CD4-positive, alpha-beta T cell treated with Interleukin-21 for 1 hour (primary cell): ENCODE data around the gene TMUB2.
"Not testable (repeated sequence)": the region's sequence is repeated elsewhere in the genome, so short reads cannot be mapped to it uniquely, and the experiment has no call there.

Experiments used
- DNase-seq: peaks from one replicate; pipeline ENCODE4 v3.0.0-alpha.2; 2020

The TMUB2 gene

DNA sequence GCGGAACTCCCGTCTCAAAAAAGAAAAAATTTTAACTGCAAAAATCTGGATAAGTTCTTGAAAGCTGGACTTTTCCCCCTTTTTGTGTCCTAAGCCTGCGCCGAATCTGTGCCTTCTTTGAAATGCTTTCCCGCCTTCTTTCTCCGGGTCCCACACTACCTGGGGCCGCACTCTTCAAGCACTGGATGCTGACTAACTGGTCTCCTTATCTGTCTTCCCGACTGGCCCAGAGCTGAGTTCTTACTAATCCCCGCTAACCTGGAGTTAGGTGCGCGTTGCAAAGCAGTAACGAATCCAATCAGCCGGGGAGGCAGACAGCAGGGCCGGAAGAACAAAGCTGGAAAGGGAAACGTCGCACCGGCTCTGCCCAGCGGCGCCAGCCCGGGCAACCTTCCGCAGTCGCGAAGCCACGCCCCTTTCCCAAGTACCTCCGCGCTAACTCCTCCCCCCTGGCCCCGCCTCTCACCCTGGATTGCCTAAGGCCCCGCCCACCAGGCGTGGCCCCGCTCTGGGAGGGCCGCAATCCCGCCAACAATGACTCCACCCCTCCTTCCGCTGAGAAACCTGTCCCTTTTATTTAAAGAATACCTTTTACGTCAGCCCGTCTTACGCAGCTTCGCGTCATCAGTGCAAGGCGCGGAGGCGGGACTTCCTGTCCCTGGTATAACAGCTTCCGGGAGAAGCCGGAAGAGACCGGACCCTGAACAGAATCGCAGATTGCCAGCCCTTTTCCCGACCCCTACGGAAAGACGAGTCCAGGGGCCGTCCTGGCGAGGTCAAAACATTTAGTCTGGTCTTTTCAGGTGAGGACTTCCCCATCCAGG, at the start of gene TMUB2:
TMUB2 (plus strand) TSS at position 666 of the 824 bp plus-strand sequence. CDS start 737 bp downstream, outside the sequence.
- DNase-seq: peak; percentile 99

DNA sequence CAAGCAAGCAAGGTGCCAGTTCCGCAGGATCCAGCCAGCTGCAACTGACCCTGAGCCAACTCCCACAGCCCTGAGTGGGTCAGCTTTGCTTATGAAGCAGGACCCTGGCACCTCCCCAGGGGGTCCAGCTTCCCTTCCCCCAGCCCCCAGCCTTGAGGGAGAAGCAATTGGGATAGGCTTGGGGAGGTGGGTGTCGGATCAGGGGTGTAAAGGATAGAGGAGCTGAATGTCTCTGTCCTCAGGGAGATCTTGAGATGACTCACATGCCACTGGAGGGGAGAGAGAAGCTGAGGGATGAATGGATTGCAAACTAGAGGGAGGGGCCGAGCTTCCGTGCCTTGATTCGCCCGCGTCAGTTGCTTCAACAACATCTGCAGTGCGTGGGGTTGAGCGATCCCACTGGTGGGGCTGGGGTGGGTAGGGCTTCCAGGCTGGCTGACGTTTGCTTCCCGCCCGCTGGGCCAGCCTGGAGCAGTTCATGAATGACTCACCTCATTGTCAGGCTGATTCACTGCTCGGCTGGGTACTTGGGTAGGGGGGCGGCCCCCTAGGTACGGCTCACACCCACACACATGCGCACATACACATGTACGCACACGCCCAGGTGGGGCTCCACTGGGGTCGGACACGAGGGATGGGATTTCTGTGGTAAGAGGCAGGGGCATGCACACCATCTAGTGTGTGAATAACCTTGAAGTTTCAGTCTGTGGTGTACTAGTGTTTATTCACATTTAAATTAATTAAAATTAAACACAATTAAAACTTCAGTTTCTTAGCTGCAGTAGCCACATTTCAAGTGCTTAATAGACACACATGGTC, 48.7 kb upstream of the TMUB2 start:
- no peak for DNase-seq

DNA sequence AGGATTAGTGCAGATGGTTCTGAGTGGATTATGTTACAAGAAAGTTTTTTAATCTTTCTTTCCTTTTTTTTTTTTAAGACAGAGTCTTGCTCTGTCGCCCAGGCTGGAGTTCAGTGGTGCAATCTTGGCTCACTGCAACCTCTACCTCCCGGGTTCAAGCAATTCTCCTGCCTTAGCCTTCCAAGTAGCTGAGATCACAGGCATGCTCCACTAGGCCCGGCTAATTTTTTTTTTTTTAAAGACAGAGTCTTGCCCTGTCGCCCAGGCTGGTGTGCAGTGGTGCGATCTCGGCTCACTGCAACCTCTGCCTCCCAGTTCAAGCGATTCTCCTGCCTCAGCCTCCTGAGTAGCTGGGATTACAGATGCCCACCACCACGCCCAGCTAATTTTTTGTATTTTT, 42.9 kb upstream of the TMUB2 start:
- not testable (repeated sequence) for DNase-seq

DNA sequence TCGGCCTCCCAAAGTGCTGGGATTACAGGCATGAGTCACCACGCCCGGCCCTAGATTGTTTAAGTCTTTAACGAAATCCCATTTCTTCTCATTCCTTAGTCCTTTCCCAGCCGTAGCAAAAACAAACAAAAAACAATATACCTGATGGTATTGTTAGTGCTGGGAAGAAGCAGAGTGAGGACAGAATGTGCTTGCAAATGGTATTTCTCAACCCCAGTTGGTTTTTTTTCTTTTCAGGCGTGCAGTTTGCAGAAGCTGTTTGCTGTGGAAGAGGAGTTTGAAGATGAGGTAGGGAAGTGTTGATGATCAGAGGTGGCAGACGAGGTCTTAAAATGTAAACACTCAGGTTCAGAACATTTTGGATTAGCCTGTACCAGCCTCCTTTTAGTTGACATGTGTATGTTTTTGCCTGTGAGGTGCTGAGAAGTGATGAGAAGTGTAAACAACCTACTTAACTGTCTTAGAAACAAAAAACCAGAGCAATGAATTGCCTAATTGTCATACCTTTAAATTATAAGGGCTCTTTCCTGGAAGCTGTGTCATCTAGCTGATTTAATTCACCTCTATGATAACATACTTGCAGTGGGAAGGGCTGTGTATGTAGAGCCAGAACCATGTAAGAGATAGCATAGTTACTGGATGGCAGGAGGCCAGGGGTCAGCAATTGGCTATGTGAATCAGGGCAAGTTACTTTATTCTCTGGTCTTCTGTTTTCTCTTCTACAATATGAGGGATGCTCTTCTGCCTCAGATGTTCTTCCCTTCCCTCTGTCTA, 41.6 kb upstream of the TMUB2 start:
- DNase-seq: no peak

- no peak for DNase-seq
Measured at GRCh38 chr17:44146375-44147346, 40.1 kb upstream of the TMUB2 start.

- no peak for DNase-seq
Measured at GRCh38 chr17:44147812-44148211, 39.0 kb upstream of the TMUB2 start.

DNA sequence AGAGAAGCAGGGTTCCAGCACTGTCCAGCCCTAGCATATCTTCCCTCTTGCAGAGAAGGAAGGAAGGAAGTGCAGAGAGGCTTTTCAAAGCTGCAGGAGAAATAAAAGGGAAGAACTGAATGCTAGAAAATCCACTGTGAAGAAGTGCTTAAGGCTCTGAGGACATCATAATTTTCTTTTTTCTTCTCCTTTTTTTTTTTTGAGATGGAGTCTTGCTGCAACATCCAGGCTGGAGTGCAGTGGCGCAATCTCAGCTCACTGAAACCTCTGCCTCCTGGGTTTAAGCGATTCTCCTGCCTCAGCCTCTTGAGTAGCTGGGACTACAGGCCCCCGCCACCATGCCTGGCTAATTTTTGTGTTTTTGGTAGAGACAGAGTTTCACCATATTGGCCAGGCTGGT, 37.7 kb upstream of the TMUB2 start:
- not testable (repeated sequence) for DNase-seq

- no peak for DNase-seq
Measured at GRCh38 chr17:44149750-44150329, 36.9 kb upstream of the TMUB2 start.

DNA sequence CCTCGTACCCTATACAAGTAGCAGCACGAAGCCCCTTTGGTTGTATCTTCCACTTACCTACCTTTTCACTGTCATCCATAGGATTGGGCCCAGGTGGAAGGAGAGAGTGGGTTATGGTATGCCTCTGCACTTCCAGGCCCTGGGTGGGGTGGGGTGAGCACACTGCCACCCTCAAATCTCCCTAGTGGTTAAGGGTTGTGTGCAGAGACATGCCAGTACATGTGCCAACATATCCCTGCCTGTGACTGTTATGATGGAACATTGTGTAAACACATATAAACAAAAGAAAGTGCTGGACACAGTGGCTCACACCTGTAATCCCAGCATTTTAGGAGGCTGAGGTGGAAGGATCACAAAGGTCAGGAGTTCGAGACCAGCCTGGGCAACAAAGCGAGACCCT, 33.9 kb upstream of the TMUB2 start:
- no peak for DNase-seq

- no peak for DNase-seq
Measured at GRCh38 chr17:44155488-44155887, 31.3 kb upstream of the TMUB2 start.

DNA sequence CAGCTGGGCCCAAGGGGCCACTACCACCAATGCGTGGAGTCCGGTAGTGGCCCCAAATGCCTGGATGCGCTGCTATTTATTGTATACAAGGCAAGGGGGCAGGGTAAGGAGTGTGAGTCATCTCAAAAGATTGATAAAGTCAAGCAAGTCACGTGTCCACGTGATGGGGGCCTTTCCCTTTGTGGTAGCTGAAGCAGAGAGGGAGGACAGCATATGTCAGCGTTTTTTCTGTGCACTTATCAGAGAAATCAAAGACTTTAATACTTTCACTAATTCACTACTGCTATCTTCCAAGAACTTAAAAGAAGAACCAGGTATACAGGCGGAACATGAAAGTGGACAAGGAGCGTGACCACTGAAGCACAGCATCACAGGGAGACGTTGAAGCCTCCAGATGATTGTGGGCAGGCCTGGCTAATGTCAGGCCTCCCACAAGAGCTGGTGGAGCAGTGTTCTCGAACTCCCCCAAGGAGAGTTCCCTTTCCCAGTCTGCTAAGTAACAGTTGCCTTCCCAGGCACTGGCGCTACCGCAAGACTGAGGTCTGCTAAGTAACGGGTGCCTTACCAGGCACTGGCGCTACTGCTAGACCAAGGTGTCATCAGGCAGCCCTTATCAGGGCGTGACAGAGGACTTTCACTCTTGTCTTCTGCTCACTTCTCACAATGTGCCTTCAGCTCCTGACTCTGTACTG, 27.1 kb upstream of the TMUB2 start:
- DNase-seq: peak; percentile 60

- DNase-seq: no peak
Measured at GRCh38 chr17:44164476-44164875, 22.3 kb upstream of the TMUB2 start.

- no peak for DNase-seq
Measured at GRCh38 chr17:44167181-44167861, 19.5 kb upstream of the TMUB2 start.

GRCh38 chr17:44170135-44170498, 16.7 kb upstream of the TMUB2 start:
- no peak for DNase-seq

GRCh38 chr17:44170499-44171201, 16.1 kb upstream of the TMUB2 start, which contains the start of gene ASB16:
ASB16 (plus strand) TSS chr17:44170704; CDS start chr17:44170790, 86 bp downstream.
- DNase-seq: no peak

DNA sequence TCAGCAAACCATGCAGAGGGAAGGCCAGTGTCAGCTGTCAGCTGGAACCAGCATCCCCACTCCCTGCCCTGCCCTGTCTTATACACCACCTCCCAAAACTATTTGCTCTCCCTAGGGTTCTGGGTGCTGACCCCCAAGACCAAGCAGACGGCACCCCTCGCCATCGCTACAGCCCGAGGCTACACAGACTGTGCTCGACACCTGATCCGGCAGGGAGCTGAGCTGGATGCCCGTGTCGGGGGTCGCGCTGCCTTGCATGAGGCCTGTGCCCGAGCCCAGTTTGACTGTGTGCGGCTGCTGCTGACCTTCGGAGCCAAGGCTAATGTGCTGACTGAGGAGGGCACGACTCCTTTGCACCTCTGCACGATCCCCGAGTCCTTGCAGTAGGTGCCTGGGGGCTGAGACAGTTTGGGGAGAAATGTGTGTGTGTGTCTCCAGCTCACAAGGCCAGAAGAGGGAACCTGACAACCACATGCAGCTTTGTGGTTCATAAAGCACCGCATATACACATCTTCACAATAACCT, 14.8 kb upstream of the TMUB2 start:
- no peak for DNase-seq

GRCh38 chr17:44174427-44174826, 12.3 kb upstream of the TMUB2 start:
- no peak for DNase-seq

DNA sequence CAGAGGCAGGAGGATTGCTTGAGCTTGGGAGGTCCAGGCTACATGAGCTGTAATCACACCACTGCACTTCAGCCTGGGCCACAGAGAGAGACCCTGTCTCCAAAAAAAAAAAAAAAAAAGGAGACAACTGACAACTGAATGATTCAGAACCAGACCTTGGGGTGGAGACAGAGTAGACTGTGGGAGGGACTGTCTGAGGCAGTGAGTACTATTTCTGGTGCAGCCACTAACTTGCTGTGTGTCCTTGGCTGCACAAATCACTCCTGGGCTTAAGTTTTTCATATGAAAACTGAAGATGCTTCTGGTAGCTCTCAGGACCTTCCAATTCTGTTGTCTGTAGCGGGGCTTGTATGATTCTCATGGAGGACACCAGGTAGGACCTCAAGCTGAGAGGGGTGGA, 10.5 kb upstream of the TMUB2 start:
- no peak for DNase-seq
